GM18951 (cell line): ENCODE data around the gene GOLGA7B.

Experiments used
- POLR2A ChIP-seq: IDR thresholded peaks from 4 replicates; pipeline ENCODE4 v1.6.1; 2011; ENCODE audit warnings: mild to moderate bottlenecking; ENCODE audit not compliant: insufficient read length, insufficient read depth; ENCODE audit errors: extremely low read depth
- in situ Hi-C: fragments of 300-500 bp; cut with MboI; formaldehyde crosslinking; loops from one replicate; pipeline ENCODE4 v1.12.0; 2022; ENCODE audit warnings: low sequenced_read_pairs, mixed read lengths, inconsistent platforms; ENCODE audit not compliant: unreplicated experiment

The GOLGA7B gene

GRCh38 chr10:97849687-97850402 is at the start of gene GOLGA7B:
TSS of gene GOLGA7B (plus strand) at chr10:97849843. CDS start at chr10:97850304, 461 bp downstream.
- TF ChIP-seq POLR2A = no peak
- in situ Hi-C loops = no loop called here

- in situ Hi-C loops = no loop called here
Observed at GRCh38 chr10:97800474-97800873, 49.2 kb upstream of the GOLGA7B start.

GRCh38 chr10:97801422-97801821 is 48.2 kb upstream of the GOLGA7B start:
- in situ Hi-C loops = no loop called here
- no peak for TF ChIP-seq POLR2A

More at GRCh38 chr10:97800474-97800873, 49.2 kb upstream of the GOLGA7B start:
- no peak for TF ChIP-seq POLR2A

- no peak for TF ChIP-seq POLR2A
- in situ Hi-C loops = no loop called here
Observed at GRCh38 chr10:97805096-97805884, 44.4 kb upstream of the GOLGA7B start.

- TF ChIP-seq POLR2A = no peak
- in situ Hi-C loops = no loop called here
Observed at GRCh38 chr10:97805949-97806348, 43.7 kb upstream of the GOLGA7B start.

GRCh38 chr10:97810446-97810845 is 39.2 kb upstream of the GOLGA7B start:
- TF ChIP-seq POLR2A = no peak
- in situ Hi-C loops = no loop called here

- in situ Hi-C loops = no loop called here
- no peak for TF ChIP-seq POLR2A
Observed at GRCh38 chr10:97811958-97812357, 37.7 kb upstream of the GOLGA7B start.

- no peak for TF ChIP-seq POLR2A
Observed at GRCh38 chr10:97812696-97813095, 36.9 kb upstream of the GOLGA7B start.

GRCh38 chr10:97813311-97813710 is 36.3 kb upstream of the GOLGA7B start:
- in situ Hi-C loops = no loop called here

More at GRCh38 chr10:97812696-97813095, 36.9 kb upstream of the GOLGA7B start:
- in situ Hi-C loops = no loop called here

GRCh38 chr10:97814996-97815395 is 34.6 kb upstream of the GOLGA7B start:
- in situ Hi-C loops = no loop called here
- TF ChIP-seq POLR2A = no peak

More at GRCh38 chr10:97813311-97813710, 36.3 kb upstream of the GOLGA7B start:
- no peak for TF ChIP-seq POLR2A

GRCh38 chr10:97816609-97817008 is 33.0 kb upstream of the GOLGA7B start:
- no peak for TF ChIP-seq POLR2A
- in situ Hi-C loops = no loop called here

GRCh38 chr10:97818572-97818971 is 31.1 kb upstream of the GOLGA7B start:
- in situ Hi-C loops = no loop called here
- no peak for TF ChIP-seq POLR2A

GRCh38 chr10:97820096-97820704 is 29.4 kb upstream of the GOLGA7B start:
- TF ChIP-seq POLR2A = no peak
- in situ Hi-C loops = no loop called here
